22Rv1 (cell line): Measurements from ENCODE around the gene AHRR.

Experiments used
- H3K27ac ChIP-seq: fragments of 450-650 bp; 2 replicates; pipeline ENCODE4 v1.5.1; 2017
- CTCF ChIP-seq: fragments of 450-650 bp; IDR thresholded peaks from 2 replicates; pipeline ENCODE4 v1.5.1; 2017; ENCODE audit warnings: mild to moderate bottlenecking
- ZFX ChIP-seq: fragments of 450-650 bp; IDR thresholded peaks from 2 replicates; pipeline ENCODE4 v1.6.1; 2017; ENCODE audit warnings: antibody characterized with exemption, borderline replicate concordance

Gene AHRR

DNA sequence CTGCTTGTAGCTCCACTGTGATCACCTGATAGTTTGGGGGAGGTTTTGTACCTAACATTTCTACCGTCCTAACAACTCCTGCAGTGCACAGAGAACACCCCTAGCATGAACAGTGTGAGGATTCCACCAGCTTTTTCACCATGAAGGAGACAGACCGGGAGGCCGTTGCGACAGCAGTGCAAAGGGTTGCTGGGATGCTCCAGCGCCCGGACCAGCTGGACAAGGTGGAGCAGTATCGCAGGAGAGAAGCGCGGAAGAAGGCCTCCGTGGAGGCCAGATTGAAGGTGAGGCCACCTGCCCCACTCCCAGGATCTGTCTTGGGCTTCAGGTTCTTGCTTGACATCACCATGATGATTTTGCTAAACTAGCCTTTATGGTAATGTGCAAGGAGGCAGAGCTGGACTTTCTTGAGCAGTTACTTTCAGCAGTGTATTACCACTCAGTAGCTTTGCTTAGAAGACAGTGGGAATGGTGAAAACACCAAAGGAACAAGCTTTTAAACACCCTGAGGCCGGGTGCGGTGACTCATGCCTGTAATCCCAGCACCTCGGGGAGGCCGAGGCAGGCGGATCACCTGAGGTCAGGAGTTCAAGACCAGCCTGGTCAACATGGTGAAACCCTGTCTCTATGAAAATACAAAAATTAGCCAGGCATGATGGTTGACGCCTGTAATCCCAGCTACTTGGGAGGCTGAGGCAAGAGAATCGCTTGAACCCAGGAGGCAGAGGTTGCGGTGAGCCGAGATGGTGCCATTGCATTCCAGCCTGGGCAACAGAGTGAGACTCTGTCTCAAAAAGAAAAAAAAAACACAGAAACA, 124.8 kb downstream of the AHRR start:
- TF ChIP-seq ZFX = no peak
- TF ChIP-seq CTCF = no peak
- no peak overlapping the region for H3K27ac ChIP-seq

DNA sequence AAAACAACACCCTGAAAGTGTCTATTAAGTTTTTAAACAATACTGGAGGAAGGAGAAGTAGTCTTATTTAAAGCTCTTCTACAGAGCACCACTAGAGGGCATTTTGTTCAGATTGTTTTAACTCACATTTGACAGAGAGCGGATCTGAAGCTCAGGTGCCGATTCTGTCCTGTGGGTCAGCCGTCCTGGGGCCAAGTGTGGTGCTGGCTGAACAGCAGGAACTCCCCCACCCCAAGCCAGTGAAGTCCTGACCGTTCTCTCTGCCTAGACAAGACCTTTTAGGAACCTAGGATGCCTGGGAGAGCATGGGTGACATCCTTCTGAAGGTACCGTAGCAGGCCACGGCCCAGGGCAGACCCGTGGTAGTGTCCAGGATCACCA, 125.4 kb downstream of the AHRR start:
- TF ChIP-seq CTCF (peak; percentile 76), ZFX (no peak)

GRCh38 chr5:447501-447900, 126.0 kb downstream of the AHRR start:
- no peak for TF ChIP-seq ZFX
- TF ChIP-seq CTCF = no peak
- no peak overlapping the region for H3K27ac ChIP-seq

More for the DNA sequence above, 125.4 kb downstream of the AHRR start:
- H3K27ac ChIP-seq = no peak overlapping the region

DNA sequence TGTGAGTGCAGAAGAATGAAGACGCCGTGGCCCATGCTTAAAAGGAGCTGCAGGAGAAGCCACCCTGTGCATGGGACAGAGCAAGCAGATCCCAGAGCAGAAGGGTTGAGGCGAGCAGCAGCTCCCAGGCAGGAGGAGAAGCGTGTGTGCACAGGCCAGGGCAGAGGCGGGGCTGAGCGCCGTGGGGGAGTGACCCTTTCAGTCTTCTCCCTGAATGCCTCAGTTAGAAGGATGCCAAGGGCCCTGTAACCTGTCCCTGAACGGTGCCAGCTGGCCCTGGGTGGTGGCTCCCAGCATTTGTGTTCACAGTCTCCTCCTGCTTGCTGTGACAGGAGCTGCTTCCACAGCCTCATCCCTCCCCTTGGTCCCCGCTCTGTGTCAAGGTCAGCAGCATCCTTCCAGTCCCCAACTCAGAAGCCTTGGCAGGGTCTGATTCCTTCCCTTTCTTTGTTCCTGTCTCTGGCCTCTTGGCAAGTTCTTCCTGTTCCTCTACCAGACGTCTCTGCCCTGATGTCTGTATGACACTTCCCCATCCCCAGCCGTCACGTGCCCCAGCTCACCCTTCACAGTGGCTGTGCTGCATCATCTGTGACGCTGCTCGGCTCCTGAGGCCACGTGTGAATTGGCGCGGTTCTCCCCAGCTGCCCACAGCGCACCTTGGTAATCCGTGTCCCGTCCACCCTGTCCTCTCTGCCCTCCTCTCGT, 126.7 kb downstream of the AHRR start:
- TF ChIP-seq CTCF (no peak), ZFX (no peak)
- H3K27ac ChIP-seq = no peak overlapping the region

- H3K27ac ChIP-seq = no peak overlapping the region
- TF ChIP-seq CTCF = no peak
- TF ChIP-seq ZFX = no peak
Observed at GRCh38 chr5:448766-449090, 127.2 kb downstream of the AHRR start.

DNA sequence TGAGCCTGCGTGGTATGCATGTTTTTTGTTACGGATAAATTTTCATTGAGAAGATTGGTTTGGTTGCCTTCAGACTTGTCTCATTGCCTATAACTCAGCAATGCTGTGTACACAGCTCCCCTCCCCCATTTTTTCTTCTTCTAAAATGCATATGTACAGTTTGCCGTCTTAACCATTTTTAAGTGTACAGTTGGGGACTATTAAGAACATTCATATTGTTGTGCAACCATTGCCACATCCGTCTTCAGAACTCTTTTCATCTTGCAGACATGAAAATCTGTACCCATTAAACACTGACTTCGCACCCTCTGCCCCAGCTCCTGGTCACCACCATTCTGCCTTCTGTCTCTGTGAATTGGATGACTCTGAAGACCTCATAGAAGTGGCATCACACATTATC, 127.6 kb downstream of the AHRR start:
- TF ChIP-seq ZFX (no peak), CTCF (no peak)
- H3K27ac ChIP-seq = no peak overlapping the region

- TF ChIP-seq CTCF (no peak), ZFX (no peak)
- H3K27ac ChIP-seq = no peak overlapping the region
Observed at GRCh38 chr5:451587-452458, 130.3 kb downstream of the AHRR start.
